Activated B cell treated with CpG ODN at 0.5 μM for 24 hours (primary cell): Measurements from ENCODE around the gene TRPV6. TPM values are rescaled to one million over a fixed set of nuclear protein-coding genes. Genes with fewer than 3 reads are reported as not detected.

Experiments
- ATAC-seq: fragments of 200-7000 bp; cut with Tn5 transposase; one replicate; pipeline ENCODE4 v1.10.0; 2021; ENCODE audit warnings: low read depth, mild to moderate bottlenecking, moderate library complexity
- CTCF ChIA-PET: fragments of 350-600 bp; sonication (Branson Sonifier 250); formaldehyde crosslinking; loops from one replicate; lab custom pipeline; 2021; ENCODE audit warnings: antibody characterized with exemption; lab: Charles Lee
- POLR2A ChIA-PET: fragments of 350-600 bp; sonication (Branson Sonifier 250); formaldehyde crosslinking; loops from one replicate; lab custom pipeline; 2021; ENCODE audit warnings: antibody characterized with exemption; lab: Charles Lee
- DNase-seq: peaks from one replicate; pipeline ENCODE4 v3.0.0; 2022
- H3K27ac Mint-ChIP-seq: one replicate; pipeline ENCODE4 v1.8.0; 2020; ENCODE audit warnings: mixed read lengths
- H3K27me3 Mint-ChIP-seq: one replicate; pipeline ENCODE4 v1.8.0; 2021; ENCODE audit warnings: mixed read lengths
- H3K36me3 Mint-ChIP-seq: one replicate; pipeline ENCODE4 v1.8.0; 2021; ENCODE audit warnings: low read depth, mixed read lengths
- H3K4me1 Mint-ChIP-seq: one replicate; pipeline ENCODE4 v1.8.0; 2021; ENCODE audit warnings: mixed read lengths
- H3K4me3 Mint-ChIP-seq: one replicate; pipeline ENCODE4 v1.8.0; 2020; ENCODE audit warnings: mild to moderate bottlenecking, mixed read lengths
- H3K9me3 Mint-ChIP-seq: one replicate; pipeline ENCODE4 v1.8.0; 2020; ENCODE audit warnings: mixed read lengths
- CTCF ChIP-seq: fragments of 200-600 bp; IDR thresholded peaks from one replicate; pipeline ENCODE4 v1.8.0; 2022; ENCODE audit warnings: antibody characterized with exemption, mild to moderate bottlenecking
- intact Hi-C: fragments of 100-400 bp; cut with micrococcal nuclease; formaldehyde crosslinking; loops from one replicate; pipeline ENCODE4 v1.15.1; 2024
- total RNA-seq: library from RNA; stranded (reverse); gene quantifications from 2 replicates; pipeline ENCODE4 v1.2.3, GENCODE V29; 2022

TRPV6 gene
- total RNA-seq, 1 donor from 2014 or later, result not detected

GRCh38 chr7:142876236-142876960 lies 9.1 kb downstream of the TRPV6 start:
- no peak for TF ChIP-seq CTCF
- Mint-ChIP-seq H3K9me3 (no peaks in the 10 kb centered on the region), H3K4me3 (no peak overlapping the region), H3K36me3 (peaks cover 4% of the 10 kb centered on the region), H3K27ac (no peak overlapping the region), H3K27me3 (peaks cover 10% of the 10 kb centered on the region), H3K4me1 (no peaks in the 10 kb centered on the region)
- DNase-seq (no peak), ATAC-seq (no peak)
- POLR2A ChIA-PET, result no interaction called here
- intact Hi-C loops, result no loop called here
- CTCF ChIA-PET, result interaction anchor here (1.6 kb wide), 1 partner anchor 339 kb away, joined by 5 read pairs; no protein-coding TSS in a partner anchor

- peaks cover 10% of the 10 kb centered on the region for H3K27me3 Mint-ChIP-seq
- H3K27ac Mint-ChIP-seq, result no peak overlapping the region
- no peaks in the 10 kb centered on the region for H3K4me1 Mint-ChIP-seq
- H3K9me3 Mint-ChIP-seq, result no peaks in the 10 kb centered on the region
- ChIA-PET POLR2A (no interaction called here), CTCF (no interaction called here)
- no peak overlapping the region for H3K4me3 Mint-ChIP-seq
- DNase-seq, result no peak
- ATAC-seq, result no peak
- no peak for TF ChIP-seq CTCF
- peaks cover 12% of the 10 kb centered on the region for H3K36me3 Mint-ChIP-seq
- intact Hi-C loops, result no loop called here
These were observed 10.1 kb downstream of the TRPV6 start for GRCh38 chr7:142875456-142875855.

DNA sequence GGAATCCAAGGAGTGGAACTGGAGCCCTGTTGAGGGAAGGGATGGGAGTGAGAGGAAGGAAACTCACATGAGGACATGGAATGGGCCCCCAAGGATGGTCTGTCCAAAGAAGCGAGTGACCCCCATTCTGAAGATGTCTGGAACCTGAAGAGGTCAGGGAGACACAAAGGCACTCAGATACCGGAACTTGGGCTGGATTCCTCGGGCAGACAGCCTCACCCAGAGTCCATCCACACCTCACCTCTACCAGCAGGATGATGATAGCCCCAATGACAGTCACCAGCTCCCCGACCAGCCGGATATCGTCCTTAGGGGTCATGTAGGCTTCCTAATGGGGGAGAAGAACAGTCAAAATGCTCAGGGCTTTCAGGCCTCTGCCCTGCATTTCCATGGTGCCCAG lies 10.7 kb downstream of the TRPV6 start:
- TF ChIP-seq CTCF, result no peak
- no peak for ATAC-seq
- CTCF ChIA-PET, result interaction anchor here (1.5 kb wide), 1 partner anchor 242 kb away, joined by 3 read pairs; no protein-coding TSS in a partner anchor
- POLR2A ChIA-PET, result no interaction called here
- H3K9me3 Mint-ChIP-seq, result no peaks in the 10 kb centered on the region
- H3K27me3 Mint-ChIP-seq, result peaks cover 10% of the 10 kb centered on the region
- intact Hi-C loops, result no loop called here
- H3K27ac Mint-ChIP-seq, result no peak overlapping the region
- H3K4me1 Mint-ChIP-seq, result no peaks in the 10 kb centered on the region
- DNase-seq, result no peak
- H3K36me3 Mint-ChIP-seq, result peaks cover 18% of the 10 kb centered on the region
- H3K4me3 Mint-ChIP-seq, result no peak overlapping the region

- ChIA-PET POLR2A (no interaction called here), CTCF (interaction anchor here (1.5 kb wide), 1 partner anchor 242 kb away, joined by 3 read pairs; no protein-coding TSS in a partner anchor)
- H3K27ac Mint-ChIP-seq, result no peak overlapping the region
- TF ChIP-seq CTCF, result no peak
- ATAC-seq (no peak), DNase-seq (no peak)
- no peaks in the 10 kb centered on the region for H3K4me1 Mint-ChIP-seq
- no peaks in the 10 kb centered on the region for H3K9me3 Mint-ChIP-seq
- intact Hi-C loops, result no loop called here
- H3K27me3 Mint-ChIP-seq, result peaks cover 7% of the 10 kb centered on the region
- H3K4me3 Mint-ChIP-seq, result no peak overlapping the region
- H3K36me3 Mint-ChIP-seq, result peaks cover 22% of the 10 kb centered on the region
These were observed 11.1 kb downstream of the TRPV6 start for GRCh38 chr7:142874409-142874808.

DNA sequence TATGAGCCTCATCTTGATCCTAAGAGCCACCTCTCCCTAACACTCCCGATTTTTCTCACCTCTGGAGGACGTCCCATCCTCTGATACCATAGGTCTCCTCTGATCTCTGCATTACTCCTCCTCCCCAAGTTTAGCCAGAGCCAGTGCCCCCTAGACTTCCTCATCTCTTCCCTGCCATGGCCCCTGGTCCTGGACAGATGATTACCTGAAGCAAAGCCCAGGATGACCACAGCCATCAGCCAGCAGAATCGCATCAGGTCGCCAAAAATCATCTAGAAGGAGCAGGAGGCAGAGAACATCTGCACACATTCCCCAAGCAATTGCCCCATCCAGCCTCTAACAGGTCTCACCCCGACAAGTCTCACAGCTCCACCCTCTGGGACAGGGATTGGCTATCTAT lies 11.7 kb downstream of the TRPV6 start:
- ChIA-PET POLR2A (no interaction called here), CTCF (interaction anchor here (1.5 to 1.6 kb wide), 3 partner anchors 241 to 348 kb away, joined by 3 to 8 read pairs (median 3); partner anchors contain the start of gene TAS2R40)
- Mint-ChIP-seq H3K4me3 (no peak overlapping the region), H3K27me3 (peaks cover 3% of the 10 kb centered on the region), H3K9me3 (no peaks in the 10 kb centered on the region), H3K4me1 (no peaks in the 10 kb centered on the region), H3K36me3 (peaks cover 28% of the 10 kb centered on the region), H3K27ac (no peak overlapping the region)
- DNase-seq (no peak), ATAC-seq (no peak)
- TF ChIP-seq CTCF, result no peak
- intact Hi-C loops, result no loop called here
